22Rv1 (cell line): ENCODE data around the gene ZBED2.
A peak's percentile ranks its signal among the peaks of the same experiment; 100 is the strongest.

Experiments
- H3K27ac ChIP-seq: fragments of 450-650 bp; 2 replicates; pipeline ENCODE4 v1.5.1; 2017
- CTCF ChIP-seq: fragments of 450-650 bp; IDR thresholded peaks from 2 replicates; pipeline ENCODE4 v1.5.1; 2017; ENCODE audit warnings: mild to moderate bottlenecking
- ZFX ChIP-seq: fragments of 450-650 bp; IDR thresholded peaks from 2 replicates; pipeline ENCODE4 v1.6.1; 2017; ENCODE audit warnings: antibody characterized with exemption, borderline replicate concordance

Gene ZBED2

GRCh38 chr3:111566844-111567243, 28.3 kb downstream of the ZBED2 start:
- no peak overlapping the region for H3K27ac ChIP-seq
- TF ChIP-seq CTCF (no peak), ZFX (no peak)

GRCh38 chr3:111561902-111562301, 33.2 kb downstream of the ZBED2 start:
- H3K27ac ChIP-seq: peak overlapping the region; percentile 46; the same call in 1 of the 2 replicates

- peak overlapping the region; percentile 39 for H3K27ac ChIP-seq
- TF ChIP-seq CTCF (no peak), ZFX (no peak)
Observed at GRCh38 chr3:111548756-111549155, 46.4 kb downstream of the ZBED2 start.

- TF ChIP-seq CTCF: no peak
- H3K27ac ChIP-seq: peak overlapping the region; percentile 39
Observed at GRCh38 chr3:111548092-111548491, 47.1 kb downstream of the ZBED2 start.

- peak overlapping the region; percentile 39 for H3K27ac ChIP-seq
- TF ChIP-seq ZFX (no peak), CTCF (no peak)
Observed at GRCh38 chr3:111547631-111548030, 47.5 kb downstream of the ZBED2 start.

GRCh38 chr3:111545349-111545748, 49.8 kb downstream of the ZBED2 start:
- no peak overlapping the region for H3K27ac ChIP-seq
- TF ChIP-seq ZFX (no peak), CTCF (no peak)
